Choroid plexus epithelial cell (primary cell): ENCODE measurements around the gene LAMB3.

Experiments
- DNase-seq: peaks from one replicate; pipeline ENCODE4 v3.0.0-alpha.2; 2010; ENCODE audit warnings: low read depth
- H3K4me3 ChIP-seq: 2 replicates; pipeline ENCODE4 v1.5.1; 2011; ENCODE audit warnings: low read depth, mild to moderate bottlenecking, control low read depth, low read length, moderate library complexity
- TF ChIP-seq, protein P1 (sequence below): conservative IDR thresholded peaks from 2 replicates; pipeline ENCODE4 v1.5.1; 2011; ENCODE audit warnings: low read depth, mild to moderate bottlenecking, control low read depth, inconsistent platforms, low read length, moderate library complexity

Gene LAMB3

DNA sequence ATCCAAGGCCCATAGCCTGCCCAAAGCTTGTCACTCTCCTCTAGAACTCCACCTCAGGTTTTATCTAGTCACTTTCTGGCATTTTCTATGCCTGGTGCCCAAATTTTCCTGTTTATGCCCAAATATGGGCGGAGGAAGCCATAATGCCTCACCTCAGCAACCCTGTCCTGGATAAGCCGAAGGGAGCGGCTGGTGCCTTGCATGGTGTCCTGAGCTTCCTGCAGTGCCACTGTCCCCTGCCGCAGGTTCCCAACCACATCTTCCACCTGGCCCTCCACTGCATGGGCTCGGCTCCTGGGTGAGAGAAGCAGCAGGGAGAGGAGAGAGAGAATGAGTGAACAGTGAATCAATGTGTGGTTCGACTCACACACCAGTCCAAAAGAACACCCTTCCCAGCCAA is 34.5 kb downstream of the LAMB3 start:
- TF ChIP-seq, protein P1, sequence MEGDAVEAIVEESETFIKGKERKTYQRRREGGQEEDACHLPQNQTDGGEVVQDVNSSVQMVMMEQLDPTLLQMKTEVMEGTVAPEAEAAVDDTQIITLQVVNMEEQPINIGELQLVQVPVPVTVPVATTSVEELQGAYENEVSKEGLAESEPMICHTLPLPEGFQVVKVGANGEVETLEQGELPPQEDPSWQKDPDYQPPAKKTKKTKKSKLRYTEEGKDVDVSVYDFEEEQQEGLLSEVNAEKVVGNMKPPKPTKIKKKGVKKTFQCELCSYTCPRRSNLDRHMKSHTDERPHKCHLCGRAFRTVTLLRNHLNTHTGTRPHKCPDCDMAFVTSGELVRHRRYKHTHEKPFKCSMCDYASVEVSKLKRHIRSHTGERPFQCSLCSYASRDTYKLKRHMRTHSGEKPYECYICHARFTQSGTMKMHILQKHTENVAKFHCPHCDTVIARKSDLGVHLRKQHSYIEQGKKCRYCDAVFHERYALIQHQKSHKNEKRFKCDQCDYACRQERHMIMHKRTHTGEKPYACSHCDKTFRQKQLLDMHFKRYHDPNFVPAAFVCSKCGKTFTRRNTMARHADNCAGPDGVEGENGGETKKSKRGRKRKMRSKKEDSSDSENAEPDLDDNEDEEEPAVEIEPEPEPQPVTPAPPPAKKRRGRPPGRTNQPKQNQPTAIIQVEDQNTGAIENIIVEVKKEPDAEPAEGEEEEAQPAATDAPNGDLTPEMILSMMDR: no peak
- no peak for DNase-seq
- no peak overlapping the region for H3K4me3 ChIP-seq

DNA sequence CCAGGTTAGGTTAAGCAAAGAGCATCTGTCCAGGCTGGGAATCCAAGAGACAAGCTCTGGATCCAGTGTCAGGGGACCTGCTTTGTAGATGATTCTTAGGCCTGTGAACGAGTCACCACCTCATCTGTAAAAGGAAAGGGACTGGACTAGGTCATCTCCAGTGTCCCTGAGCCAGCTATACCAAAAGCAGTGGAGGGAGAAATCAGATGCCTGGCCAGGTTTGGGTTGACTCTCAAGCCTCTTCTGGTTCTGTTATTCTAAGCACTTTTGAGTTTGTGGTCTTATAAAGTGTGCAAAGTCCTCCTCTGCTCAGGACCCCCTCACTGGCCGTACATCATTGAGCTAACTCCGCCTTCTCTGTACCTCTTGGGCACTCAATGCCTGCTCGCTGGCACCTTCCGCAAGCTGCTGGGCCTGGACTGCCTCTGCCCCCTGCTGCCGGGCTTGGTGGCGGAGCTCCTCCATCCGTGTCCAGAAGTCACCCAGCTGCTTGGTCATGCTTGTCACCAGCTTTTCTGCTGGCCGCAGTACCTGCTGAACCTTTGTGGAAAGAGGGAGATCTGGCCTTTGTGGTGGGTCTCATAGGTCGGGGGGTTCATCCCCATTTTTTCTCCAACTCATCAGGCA is 35.1 kb downstream of the LAMB3 start:
- TF ChIP-seq, protein P1: no peak
- no peak overlapping the region for H3K4me3 ChIP-seq
- DNase-seq: no peak

DNA sequence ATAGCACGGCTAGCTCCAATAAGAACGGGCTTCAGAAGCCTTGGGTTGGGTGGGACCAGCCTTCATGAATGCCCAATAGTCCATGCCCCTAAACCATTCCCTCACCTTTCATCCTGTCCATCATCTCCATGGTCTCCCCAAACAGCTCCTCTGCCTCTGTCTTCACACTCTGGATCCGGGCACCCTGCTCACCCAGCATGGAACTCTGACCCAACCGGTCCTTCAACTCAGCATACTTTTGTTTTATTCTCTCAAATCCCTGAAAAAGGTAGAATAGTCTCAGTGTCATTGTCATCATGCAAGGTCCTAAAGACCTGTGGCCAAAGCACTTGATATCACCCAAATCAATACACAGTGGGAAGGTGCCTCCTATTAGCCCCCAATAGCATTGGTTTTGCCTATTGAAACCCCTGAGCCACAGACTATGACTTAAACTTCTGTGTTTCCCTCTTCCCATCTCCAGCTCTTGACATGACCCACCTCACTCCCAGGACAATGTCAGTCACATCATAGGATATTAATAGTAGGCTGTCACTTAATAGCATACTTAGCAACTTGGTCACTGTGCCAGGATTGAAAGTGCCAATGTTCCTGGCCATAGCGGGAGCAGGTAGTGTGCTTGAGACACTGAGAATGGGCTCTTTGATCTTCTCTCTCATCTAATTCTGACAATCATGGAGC is 35.7 kb downstream of the LAMB3 start:
- DNase-seq: no peak
- TF ChIP-seq, protein P1: no peak
- no peak overlapping the region for H3K4me3 ChIP-seq

DNA sequence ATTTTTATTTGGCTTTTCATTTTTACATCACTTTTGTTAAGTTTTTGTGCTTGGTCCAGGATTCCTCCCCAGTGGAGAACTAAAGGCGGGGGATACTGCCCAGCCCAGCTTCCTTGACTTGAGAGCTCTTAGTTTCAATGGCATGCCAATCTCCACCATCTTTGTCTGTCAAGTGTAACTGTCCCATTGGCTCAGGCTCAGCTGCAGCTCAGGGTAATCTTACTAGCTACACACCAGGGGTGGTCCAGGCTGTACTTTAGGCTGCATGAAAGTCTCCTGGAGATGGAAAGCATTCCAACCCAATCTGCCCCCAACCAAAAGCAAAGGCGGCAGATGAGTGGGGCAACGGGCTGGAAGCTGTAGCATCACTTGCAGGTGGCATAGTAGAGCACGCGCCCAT is 37.3 kb downstream of the LAMB3 start:
- TF ChIP-seq, protein P1: no peak
- DNase-seq: no peak
- H3K4me3 ChIP-seq: no peak overlapping the region

DNA sequence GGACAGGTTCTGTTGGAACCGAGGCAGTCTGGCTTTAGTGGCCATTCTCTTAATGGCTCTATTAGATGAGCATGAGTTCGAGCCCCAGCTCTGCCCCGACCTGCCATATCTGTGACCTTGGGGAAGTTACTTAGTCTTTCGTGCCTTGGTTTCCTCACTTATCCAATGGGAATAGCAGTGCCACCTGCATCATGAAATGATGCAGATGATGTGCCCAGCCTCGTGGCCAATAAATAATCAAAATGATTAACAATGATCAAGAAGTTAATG is 38.1 kb downstream of the LAMB3 start:
- no peak overlapping the region for H3K4me3 ChIP-seq
- TF ChIP-seq, protein P1: no peak
- no peak for DNase-seq

DNA sequence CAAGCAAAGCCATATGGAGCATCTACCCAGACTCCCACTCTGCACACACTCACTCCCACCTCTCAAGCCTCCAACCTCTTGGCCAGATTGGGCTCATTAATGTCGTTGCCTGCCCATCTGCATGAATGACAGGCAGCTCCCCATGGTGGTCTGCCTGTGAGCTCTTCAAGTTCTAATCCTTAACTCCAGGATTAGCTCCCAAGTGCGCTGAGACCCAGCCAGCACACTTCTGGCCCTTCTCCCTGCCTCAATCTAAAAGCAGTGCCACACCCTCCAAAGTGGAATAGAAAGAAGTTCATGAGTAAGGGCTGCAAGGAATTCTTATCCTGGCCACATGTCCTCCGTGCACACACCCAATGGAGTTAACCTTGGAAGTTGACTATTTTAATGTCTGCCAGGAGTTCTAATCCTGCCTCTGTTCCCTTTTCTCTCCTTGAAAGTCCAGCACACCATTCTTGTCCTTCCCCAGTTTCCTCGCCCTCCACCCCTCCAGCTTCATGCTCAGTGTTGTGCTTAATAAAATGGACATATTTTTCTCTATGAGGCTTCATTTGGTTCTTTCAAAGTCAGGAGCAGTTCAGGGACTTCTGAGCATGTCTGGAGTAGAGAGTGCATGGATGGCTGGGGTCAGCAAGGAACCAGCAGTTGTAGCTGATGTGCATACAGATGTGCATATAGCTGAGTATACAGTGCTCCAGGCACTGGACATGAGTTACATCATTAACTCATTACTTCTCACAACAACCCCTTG is 38.6 kb downstream of the LAMB3 start:
- no peak overlapping the region for H3K4me3 ChIP-seq
- DNase-seq: no peak
- TF ChIP-seq, protein P1: no peak
